Activated naive CD8-positive, alpha-beta T cell treated with anti-CD3 and anti-CD28 coated beads for 36 hours (primary cell): Measurements from ENCODE around the gene SOSTDC1. TPM values are rescaled to one million over a fixed set of nuclear protein-coding genes. Genes with fewer than 3 reads are reported as not detected.

Experiments used
- DNase-seq: peaks from one replicate; pipeline ENCODE4 v3.0.0; 2021
- H3K27ac Mint-ChIP-seq: one replicate; pipeline ENCODE4 v1.8.0; 2022; ENCODE audit warnings: mild to moderate bottlenecking, moderate library complexity, mixed read lengths
- H3K27me3 Mint-ChIP-seq: one replicate; pipeline ENCODE4 v1.8.0; 2022; ENCODE audit warnings: mild to moderate bottlenecking, mixed read lengths
- H3K36me3 Mint-ChIP-seq: one replicate; pipeline ENCODE4 v1.8.0; 2021; ENCODE audit warnings: mild to moderate bottlenecking, mixed read lengths
- H3K4me1 Mint-ChIP-seq: one replicate; pipeline ENCODE4 v1.8.0; 2021; ENCODE audit warnings: mixed read lengths
- H3K4me3 Mint-ChIP-seq: one replicate; pipeline ENCODE4 v1.8.0; 2022; ENCODE audit warnings: mild to moderate bottlenecking, moderate library complexity, mixed read lengths
- H3K9me3 Mint-ChIP-seq: one replicate; pipeline ENCODE4 v1.8.0; 2022; ENCODE audit warnings: mixed read lengths
- total RNA-seq, 2 experiments: library from RNA; stranded (reverse); gene quantifications; one replicate each; pipeline ENCODE4 v1.2.3, GENCODE V29; 2021

The SOSTDC1 gene
- total RNA-seq, 2 experiments from 2014 or later = not detected

GRCh38 chr7:16436306-16436705 is 29.2 kb downstream of the SOSTDC1 start:
- Mint-ChIP-seq H3K4me1 (no peaks in the 10 kb centered on the region), H3K4me3 (no peak overlapping the region), H3K27ac (no peak overlapping the region), H3K36me3 (no peaks in the 10 kb centered on the region), H3K27me3 (no peaks in the 10 kb centered on the region), H3K9me3 (no peaks in the 10 kb centered on the region)
- DNase-seq = no peak

- H3K4me3 Mint-ChIP-seq = no peak overlapping the region
- DNase-seq = no peak
- H3K4me1 Mint-ChIP-seq = no peaks in the 10 kb centered on the region
- no peaks in the 10 kb centered on the region for H3K9me3 Mint-ChIP-seq
- no peaks in the 10 kb centered on the region for H3K27me3 Mint-ChIP-seq
- no peaks in the 10 kb centered on the region for H3K36me3 Mint-ChIP-seq
- H3K27ac Mint-ChIP-seq = no peak overlapping the region
These were observed 31.9 kb downstream of the SOSTDC1 start for GRCh38 chr7:16433568-16434122.

GRCh38 chr7:16432425-16432731 is 33.2 kb downstream of the SOSTDC1 start:
- no peaks in the 10 kb centered on the region for H3K36me3 Mint-ChIP-seq
- H3K27me3 Mint-ChIP-seq = no peaks in the 10 kb centered on the region
- no peak overlapping the region for H3K4me3 Mint-ChIP-seq
- no peaks in the 10 kb centered on the region for H3K9me3 Mint-ChIP-seq
- no peak overlapping the region for H3K27ac Mint-ChIP-seq
- H3K4me1 Mint-ChIP-seq = no peaks in the 10 kb centered on the region
- no peak for DNase-seq

- no peak for DNase-seq
- no peak overlapping the region for H3K27ac Mint-ChIP-seq
- no peaks in the 10 kb centered on the region for H3K27me3 Mint-ChIP-seq
- no peaks in the 10 kb centered on the region for H3K36me3 Mint-ChIP-seq
- no peaks in the 10 kb centered on the region for H3K4me1 Mint-ChIP-seq
- H3K4me3 Mint-ChIP-seq = no peak overlapping the region
- no peaks in the 10 kb centered on the region for H3K9me3 Mint-ChIP-seq
These were observed 33.7 kb downstream of the SOSTDC1 start for GRCh38 chr7:16431646-16432424.

- DNase-seq = no peak
- no peaks in the 10 kb centered on the region for H3K27me3 Mint-ChIP-seq
- H3K36me3 Mint-ChIP-seq = no peaks in the 10 kb centered on the region
- no peaks in the 10 kb centered on the region for H3K9me3 Mint-ChIP-seq
- no peaks in the 10 kb centered on the region for H3K4me1 Mint-ChIP-seq
- H3K4me3 Mint-ChIP-seq = no peak overlapping the region
- no peak overlapping the region for H3K27ac Mint-ChIP-seq
These were observed 35.4 kb downstream of the SOSTDC1 start for GRCh38 chr7:16430133-16430532.

- no peaks in the 10 kb centered on the region for H3K4me1 Mint-ChIP-seq
- H3K36me3 Mint-ChIP-seq = no peaks in the 10 kb centered on the region
- no peak overlapping the region for H3K27ac Mint-ChIP-seq
- no peak for DNase-seq
- H3K9me3 Mint-ChIP-seq = no peaks in the 10 kb centered on the region
- no peak overlapping the region for H3K4me3 Mint-ChIP-seq
- no peaks in the 10 kb centered on the region for H3K27me3 Mint-ChIP-seq
These were observed 36.9 kb downstream of the SOSTDC1 start for GRCh38 chr7:16428672-16429071.

- no peak for DNase-seq
- H3K36me3 Mint-ChIP-seq = no peaks in the 10 kb centered on the region
- no peak overlapping the region for H3K4me3 Mint-ChIP-seq
- H3K27me3 Mint-ChIP-seq = no peaks in the 10 kb centered on the region
- H3K4me1 Mint-ChIP-seq = no peaks in the 10 kb centered on the region
- no peak overlapping the region for H3K27ac Mint-ChIP-seq
- H3K9me3 Mint-ChIP-seq = no peaks in the 10 kb centered on the region
These were observed 37.4 kb downstream of the SOSTDC1 start for GRCh38 chr7:16428182-16428581.

GRCh38 chr7:16423761-16424160 is 41.8 kb downstream of the SOSTDC1 start:
- H3K4me1 Mint-ChIP-seq = peaks cover 16% of the 10 kb centered on the region
- H3K9me3 Mint-ChIP-seq = no peaks in the 10 kb centered on the region
- no peaks in the 10 kb centered on the region for H3K27me3 Mint-ChIP-seq
- no peak for DNase-seq
- peaks cover 3% of the 10 kb centered on the region for H3K36me3 Mint-ChIP-seq
- H3K4me3 Mint-ChIP-seq = no peak overlapping the region
- H3K27ac Mint-ChIP-seq = no peak overlapping the region

- peaks cover 3% of the 10 kb centered on the region for H3K36me3 Mint-ChIP-seq
- peaks cover 17% of the 10 kb centered on the region for H3K4me1 Mint-ChIP-seq
- no peaks in the 10 kb centered on the region for H3K9me3 Mint-ChIP-seq
- no peak overlapping the region for H3K4me3 Mint-ChIP-seq
- no peak overlapping the region for H3K27ac Mint-ChIP-seq
- H3K27me3 Mint-ChIP-seq = no peaks in the 10 kb centered on the region
- DNase-seq = no peak
These were observed 42.6 kb downstream of the SOSTDC1 start for GRCh38 chr7:16422917-16423316.

GRCh38 chr7:16422103-16422435 is 43.5 kb downstream of the SOSTDC1 start:
- Mint-ChIP-seq H3K9me3 (no peaks in the 10 kb centered on the region), H3K27me3 (no peaks in the 10 kb centered on the region), H3K4me3 (peak overlapping the region; percentile 69), H3K36me3 (peaks cover 3% of the 10 kb centered on the region), H3K4me1 (peaks cover 18% of the 10 kb centered on the region), H3K27ac (peak overlapping the region; percentile 65)
- DNase-seq = no peak

- peak within 1 kb of the TSS; percentile 94 for H3K4me3 Mint-ChIP-seq
- peaks cover 21% of the 10 kb centered on the region for H3K4me1 Mint-ChIP-seq
- H3K27ac Mint-ChIP-seq = peak within 1 kb of the TSS; percentile 99
- H3K27me3 Mint-ChIP-seq = no peaks in the 10 kb centered on the region
- DNase-seq = peak; percentile 56
- peaks cover 3% of the 10 kb centered on the region for H3K36me3 Mint-ChIP-seq
- H3K9me3 Mint-ChIP-seq = no peaks in the 10 kb centered on the region
These were observed 44.0 kb downstream of the SOSTDC1 start, which contains the start of gene CRPPA for GRCh38 chr7:16421333-16422102. Gene CRPPA (minus strand): TSS chr7:16421538. CDS start chr7:16421322, 216 bp downstream.

- H3K4me1 Mint-ChIP-seq = peaks cover 21% of the 10 kb centered on the region
- H3K36me3 Mint-ChIP-seq = peaks cover 3% of the 10 kb centered on the region
- DNase-seq = peak; percentile 87
These were observed 44.7 kb downstream of the SOSTDC1 start for GRCh38 chr7:16420649-16421332.

GRCh38 chr7:16420329-16420648 is 45.2 kb downstream of the SOSTDC1 start:
- DNase-seq = no peak
- Mint-ChIP-seq H3K27me3 (no peaks in the 10 kb centered on the region), H3K36me3 (peaks cover 3% of the 10 kb centered on the region), H3K27ac (peak overlapping the region; percentile 99), H3K4me1 (peaks cover 21% of the 10 kb centered on the region), H3K4me3 (peak overlapping the region; percentile 94), H3K9me3 (no peaks in the 10 kb centered on the region)

More at GRCh38 chr7:16420649-16421332, 44.7 kb downstream of the SOSTDC1 start:
- H3K9me3 Mint-ChIP-seq = no peaks in the 10 kb centered on the region
- peak overlapping the region; percentile 94 for H3K4me3 Mint-ChIP-seq
- no peaks in the 10 kb centered on the region for H3K27me3 Mint-ChIP-seq
- peak overlapping the region; percentile 99 for H3K27ac Mint-ChIP-seq

- Mint-ChIP-seq H3K36me3 (peaks cover 3% of the 10 kb centered on the region), H3K27me3 (no peaks in the 10 kb centered on the region), H3K4me3 (peak overlapping the region; percentile 94), H3K4me1 (peaks cover 21% of the 10 kb centered on the region), H3K27ac (peak overlapping the region; percentile 99), H3K9me3 (no peaks in the 10 kb centered on the region)
- DNase-seq = no peak
These were observed 45.7 kb downstream of the SOSTDC1 start for GRCh38 chr7:16419859-16420258.

GRCh38 chr7:16419126-16419525 is 46.4 kb downstream of the SOSTDC1 start:
- H3K27ac Mint-ChIP-seq = no peak overlapping the region
- H3K27me3 Mint-ChIP-seq = no peaks in the 10 kb centered on the region
- H3K36me3 Mint-ChIP-seq = peaks cover 3% of the 10 kb centered on the region
- peaks cover 21% of the 10 kb centered on the region for H3K4me1 Mint-ChIP-seq
- no peaks in the 10 kb centered on the region for H3K9me3 Mint-ChIP-seq
- no peak for DNase-seq
- no peak overlapping the region for H3K4me3 Mint-ChIP-seq
